Type B pancreatic cell (in vitro differentiated cells): ENCODE measurements around the gene PLCL2. TPM values are rescaled to one million over a fixed set of nuclear protein-coding genes. Genes with fewer than 3 reads are reported as not detected.

Experiments
- DNase-seq: peaks from one replicate; pipeline ENCODE4 v3.0.0; 2021; ENCODE audit warnings: mixed read lengths; ENCODE audit not compliant: unreplicated experiment; ENCODE audit errors: extremely low spot score
- H3K27ac Mint-ChIP-seq: 2 replicates; pipeline ENCODE4 v1.8.0; 2021; ENCODE audit warnings: mild to moderate bottlenecking, mixed read lengths
- H3K27me3 Mint-ChIP-seq: 2 replicates; pipeline ENCODE4 v1.8.0; 2021; ENCODE audit warnings: mixed read lengths
- H3K36me3 Mint-ChIP-seq: 2 replicates; pipeline ENCODE4 v1.8.0; 2021; ENCODE audit warnings: mixed read lengths
- H3K4me1 Mint-ChIP-seq: one replicate; pipeline ENCODE4 v1.8.0; 2021; ENCODE audit warnings: mixed read lengths; ENCODE audit not compliant: unreplicated experiment
- H3K4me3 Mint-ChIP-seq: 2 replicates; pipeline ENCODE4 v1.8.0; 2021; ENCODE audit warnings: mild to moderate bottlenecking, mixed read lengths
- H3K9me3 Mint-ChIP-seq: 2 replicates; pipeline ENCODE4 v1.8.0; 2021; ENCODE audit warnings: mixed read lengths
- CTCF ChIP-seq: fragments of 200-600 bp; sonication (generic); conservative IDR thresholded peaks from 2 replicates; pipeline ENCODE4 v1.5.0; 2021; ENCODE audit warnings: antibody characterized with exemption, mild to moderate bottlenecking
- total RNA-seq: library from RNA; stranded (reverse); gene quantifications from 2 replicates; pipeline ENCODE4 v1.2.1, GENCODE V29; 2021; ENCODE audit warnings: low replicate concordance

PLCL2 gene
- total RNA-seq, 1 donor from 2014 or later: 10.6 TPM

- H3K36me3 Mint-ChIP-seq: no peaks in the 10 kb centered on the region
- no peak for DNase-seq
- peaks cover 34% of the 10 kb centered on the region for H3K27me3 Mint-ChIP-seq
- H3K9me3 Mint-ChIP-seq: no peaks in the 10 kb centered on the region
- H3K4me3 Mint-ChIP-seq: no peak overlapping the region
- no peak overlapping the region for H3K27ac Mint-ChIP-seq
- TF ChIP-seq CTCF: no peak
- peaks cover 13% of the 10 kb centered on the region for H3K4me1 Mint-ChIP-seq
Measured at GRCh38 chr3:16940769-16941700, 56.3 kb downstream of the PLCL2 start.

DNA sequence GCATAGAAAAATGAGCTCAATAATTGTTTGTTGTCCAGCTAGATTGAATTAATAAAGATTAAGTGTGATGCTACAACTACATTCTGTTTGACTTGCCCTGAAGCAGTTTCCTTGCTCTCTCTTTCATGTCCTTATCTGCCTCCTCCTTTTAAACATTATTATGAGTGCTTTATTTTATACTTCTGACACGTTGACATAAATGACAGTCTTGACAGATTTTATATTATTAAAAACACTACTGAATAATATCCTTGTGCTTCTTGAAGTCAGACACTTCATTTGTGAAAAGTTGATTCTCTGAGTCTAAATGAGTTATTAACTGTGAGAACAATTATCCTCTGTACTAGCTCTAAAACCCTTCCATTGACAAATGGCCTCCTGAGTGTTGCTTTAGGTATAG lies 58.2 kb downstream of the PLCL2 start:
- Mint-ChIP-seq H3K4me1 (peaks cover 13% of the 10 kb centered on the region), H3K9me3 (no peaks in the 10 kb centered on the region), H3K27me3 (peaks cover 25% of the 10 kb centered on the region), H3K36me3 (no peaks in the 10 kb centered on the region), H3K27ac (no peak overlapping the region), H3K4me3 (no peak overlapping the region)
- TF ChIP-seq CTCF: no peak
- DNase-seq: no peak

GRCh38 chr3:16943857-16944256 lies 59.1 kb downstream of the PLCL2 start:
- Mint-ChIP-seq H3K36me3 (no peaks in the 10 kb centered on the region), H3K4me1 (peaks cover 13% of the 10 kb centered on the region), H3K27me3 (peaks cover 24% of the 10 kb centered on the region), H3K27ac (no peak overlapping the region), H3K4me3 (no peak overlapping the region), H3K9me3 (no peaks in the 10 kb centered on the region)
- no peak for DNase-seq
- no peak for TF ChIP-seq CTCF

- Mint-ChIP-seq H3K36me3 (no peaks in the 10 kb centered on the region), H3K27ac (no peak overlapping the region), H3K9me3 (no peaks in the 10 kb centered on the region), H3K27me3 (peaks cover 20% of the 10 kb centered on the region), H3K4me1 (peaks cover 13% of the 10 kb centered on the region), H3K4me3 (no peak overlapping the region)
- no peak for TF ChIP-seq CTCF
- no peak for DNase-seq
Measured at GRCh38 chr3:16944356-16944755, 59.6 kb downstream of the PLCL2 start.

DNA sequence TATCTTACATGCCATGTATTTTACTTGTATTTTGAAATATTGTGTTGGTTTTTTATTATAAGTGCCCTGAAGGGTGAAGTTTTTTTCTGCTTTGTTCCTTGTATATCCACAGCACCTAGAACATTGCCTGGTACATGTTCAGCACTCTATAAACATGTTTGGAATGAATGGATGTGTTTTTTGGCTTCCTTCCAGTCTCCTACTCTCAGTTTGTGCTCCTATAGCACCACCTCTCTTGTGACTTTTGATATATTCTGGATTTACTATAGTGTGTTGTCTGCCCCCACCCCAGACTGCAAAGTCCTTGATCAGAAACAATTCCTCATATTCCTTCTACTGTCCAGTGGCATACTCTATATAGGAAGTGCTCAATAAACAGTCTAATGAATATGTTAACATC lies 60.6 kb downstream of the PLCL2 start:
- Mint-ChIP-seq H3K9me3 (no peaks in the 10 kb centered on the region), H3K27me3 (peaks cover 16% of the 10 kb centered on the region), H3K4me1 (peaks cover 13% of the 10 kb centered on the region), H3K4me3 (no peak overlapping the region), H3K27ac (no peak overlapping the region), H3K36me3 (no peaks in the 10 kb centered on the region)
- DNase-seq: no peak
- TF ChIP-seq CTCF: no peak
